ENCODE measurements around the gene SPAG8. TPM values are rescaled to one million over a fixed set of nuclear protein-coding genes. Genes with fewer than 3 reads are reported as not detected.

The SPAG8 gene
- total RNA-seq, 4 donors from 2014 or later, result 0.81 to 2.1 (median 1.4) TPM

DNA sequence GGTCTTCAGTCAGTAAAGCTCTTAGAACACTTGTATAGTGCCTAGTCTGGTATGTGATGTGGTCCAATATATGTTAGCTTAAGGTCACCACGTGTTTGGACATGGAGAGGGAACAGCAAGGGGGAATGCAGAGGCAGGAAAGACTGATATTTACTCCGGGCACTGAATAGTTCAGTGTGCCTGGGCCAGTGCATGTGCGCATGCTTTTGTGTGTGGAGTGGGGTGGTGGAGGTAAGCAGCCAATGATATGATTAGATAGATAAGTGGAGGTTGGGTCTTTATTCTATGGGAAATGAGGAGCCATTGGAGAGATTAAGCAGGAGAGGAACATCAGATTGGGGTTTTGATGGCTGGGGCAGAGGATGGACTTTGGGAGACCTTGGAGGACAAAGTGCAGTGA, 44.1 kb upstream of the SPAG8 start:
- 48 to 65% methylated on average over 2 to 3 of the region's 3 CpGs for WGBS, 2 donors (ENCODE audit: low coverage in 1 of 2)
- TF ChIP-seq POLR2AphosphoS5 (IDR thresholded peaks at IDR 0.05), result no peak
- TF ChIP-seq EP300 (IDR thresholded peaks at IDR 0.05), result no peak
- TF ChIP-seq POLR2A (IDR thresholded peaks at IDR 0.05), result no peak
- TF ChIP-seq, protein P1, sequence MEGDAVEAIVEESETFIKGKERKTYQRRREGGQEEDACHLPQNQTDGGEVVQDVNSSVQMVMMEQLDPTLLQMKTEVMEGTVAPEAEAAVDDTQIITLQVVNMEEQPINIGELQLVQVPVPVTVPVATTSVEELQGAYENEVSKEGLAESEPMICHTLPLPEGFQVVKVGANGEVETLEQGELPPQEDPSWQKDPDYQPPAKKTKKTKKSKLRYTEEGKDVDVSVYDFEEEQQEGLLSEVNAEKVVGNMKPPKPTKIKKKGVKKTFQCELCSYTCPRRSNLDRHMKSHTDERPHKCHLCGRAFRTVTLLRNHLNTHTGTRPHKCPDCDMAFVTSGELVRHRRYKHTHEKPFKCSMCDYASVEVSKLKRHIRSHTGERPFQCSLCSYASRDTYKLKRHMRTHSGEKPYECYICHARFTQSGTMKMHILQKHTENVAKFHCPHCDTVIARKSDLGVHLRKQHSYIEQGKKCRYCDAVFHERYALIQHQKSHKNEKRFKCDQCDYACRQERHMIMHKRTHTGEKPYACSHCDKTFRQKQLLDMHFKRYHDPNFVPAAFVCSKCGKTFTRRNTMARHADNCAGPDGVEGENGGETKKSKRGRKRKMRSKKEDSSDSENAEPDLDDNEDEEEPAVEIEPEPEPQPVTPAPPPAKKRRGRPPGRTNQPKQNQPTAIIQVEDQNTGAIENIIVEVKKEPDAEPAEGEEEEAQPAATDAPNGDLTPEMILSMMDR (IDR thresholded peaks at IDR 0.05), result no peak
- ATAC-seq, result no peak

DNA sequence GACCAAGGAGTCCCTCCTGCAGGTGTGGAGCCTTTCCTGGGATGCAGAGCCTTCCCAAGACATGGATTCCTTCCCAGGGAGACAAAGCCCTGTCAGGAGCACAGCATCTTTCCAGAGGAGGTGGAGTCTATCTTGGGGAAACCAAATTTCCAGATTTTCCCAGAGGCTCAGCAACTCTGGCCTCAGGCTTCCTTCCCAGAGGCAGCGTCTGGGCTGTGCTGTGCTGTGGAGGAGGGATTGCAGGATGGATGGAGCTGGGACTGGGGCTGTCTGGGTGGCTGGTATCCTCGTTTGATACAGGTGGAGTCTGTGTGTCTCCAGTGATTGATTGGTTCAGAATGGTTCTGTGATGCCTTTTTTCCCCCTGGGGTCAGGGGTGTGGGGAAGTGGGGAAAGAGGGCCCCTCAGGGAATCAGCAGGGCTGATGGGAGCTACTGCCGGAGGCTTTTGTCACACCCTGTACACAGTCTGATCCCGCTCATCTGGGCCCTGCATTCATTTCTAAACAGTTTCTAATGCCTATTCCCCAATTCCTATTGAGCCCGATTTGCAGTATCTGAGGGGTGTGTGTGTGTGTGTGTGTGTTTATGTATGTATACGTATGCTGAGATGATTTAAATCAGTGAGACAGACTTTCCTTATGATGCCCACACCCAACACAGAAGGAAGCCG, 42.2 kb upstream of the SPAG8 start:
- H3K36me3 ChIP-seq, result peaks cover 0 to 43% of the 10 kb centered on the region in 2 donors
- H3K27ac ChIP-seq, result no peak overlapping the region
- 63 to 87% methylated on average over 5 to 7 of the region's 7 CpGs for WGBS, 2 donors (ENCODE audit: low coverage in 1 of 2)
- no peaks in the 10 kb centered on the region for H3K9me3 ChIP-seq
- peaks cover 0 to 3% (median 0%) of the 10 kb centered on the region in 3 donors for H3K4me1 ChIP-seq
- no peak overlapping the region for H3K4me3 ChIP-seq
- no peak for ATAC-seq
- TF ChIP-seq POLR2AphosphoS5 (IDR thresholded peaks at IDR 0.05), result no peak
- TF ChIP-seq, protein P1 (IDR thresholded peaks at IDR 0.05), result no peak
- no peak for TF ChIP-seq POLR2A (IDR thresholded peaks at IDR 0.05)
- TF ChIP-seq EP300 (IDR thresholded peaks at IDR 0.05), result no peak
- no peaks in the 10 kb centered on the region for H3K27me3 ChIP-seq

More for the DNA sequence above, 44.1 kb upstream of the SPAG8 start:
- H3K4me1 ChIP-seq, result peaks cover 0 to 15% (median 0%) of the 10 kb centered on the region in 3 donors
- H3K9me3 ChIP-seq, result no peaks in the 10 kb centered on the region
- H3K27me3 ChIP-seq, result no peaks in the 10 kb centered on the region
- no peak overlapping the region for H3K4me3 ChIP-seq
- peaks cover 0 to 43% of the 10 kb centered on the region in 2 donors for H3K36me3 ChIP-seq
- no peak overlapping the region for H3K27ac ChIP-seq

DNA sequence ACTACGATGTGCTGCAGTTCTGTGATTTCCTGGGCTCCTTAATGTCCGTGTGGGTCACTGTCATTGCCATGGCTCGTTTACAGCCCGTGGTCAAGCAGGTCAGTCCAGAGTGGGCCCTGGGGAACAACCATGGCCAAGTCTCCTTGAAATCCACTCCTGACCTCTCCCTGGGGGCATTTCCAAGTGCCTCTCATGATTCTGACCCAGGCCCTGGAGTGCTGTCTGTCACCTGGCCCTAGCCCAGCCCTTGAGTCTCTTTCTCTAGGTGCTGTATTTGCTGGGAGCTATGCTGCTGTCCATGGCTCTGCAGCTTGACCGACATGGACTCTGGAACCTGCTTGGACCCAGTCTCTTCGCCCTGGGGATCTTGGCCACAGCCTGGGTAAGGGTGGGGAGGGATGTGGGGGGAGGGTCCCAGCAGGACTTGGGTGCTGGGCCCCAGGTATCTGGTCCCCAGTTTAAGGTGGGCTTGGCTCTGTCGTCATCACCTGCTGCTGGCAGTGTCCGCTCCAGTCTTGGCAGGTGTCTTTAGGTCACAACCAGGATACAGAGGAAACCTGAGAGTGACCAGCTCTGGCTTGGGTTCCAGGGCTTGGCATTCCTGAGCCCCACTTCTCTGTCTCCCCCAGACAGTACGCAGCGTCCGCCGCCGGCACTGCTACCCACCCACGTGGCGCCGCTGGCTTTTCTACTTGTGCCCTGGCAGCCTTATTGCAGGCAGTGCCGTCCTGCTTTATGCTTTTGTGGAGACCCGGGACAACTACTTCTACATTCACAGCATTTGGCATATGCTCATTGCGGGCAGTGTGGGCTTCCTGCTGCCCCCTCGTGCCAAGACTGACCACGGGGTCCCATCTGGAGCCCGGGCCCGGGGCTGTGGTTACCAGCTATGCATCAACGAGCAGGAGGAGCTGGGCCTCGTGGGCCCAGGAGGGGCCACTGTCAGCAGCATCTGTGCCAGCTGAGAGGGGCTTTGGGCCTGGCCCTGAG, 41.1 kb upstream of the SPAG8 start:
- ATAC-seq, result no peak
- TF ChIP-seq, protein P1 (IDR thresholded peaks at IDR 0.05), result no peak
- TF ChIP-seq EP300 (IDR thresholded peaks at IDR 0.05), result no peak
- no peak for TF ChIP-seq POLR2AphosphoS5 (IDR thresholded peaks at IDR 0.05)
- no peak for TF ChIP-seq POLR2A (IDR thresholded peaks at IDR 0.05)
- no peak overlapping the region for H3K27ac ChIP-seq
- 60 to 86% methylated on average over 2 to 3 of the region's 25 CpGs for WGBS, 2 donors (ENCODE audit: low coverage in 1 of 2)
- no peak overlapping the region for H3K4me3 ChIP-seq
- H3K9me3 ChIP-seq, result no peaks in the 10 kb centered on the region
- no peaks in the 10 kb centered on the region for H3K27me3 ChIP-seq
- H3K36me3 ChIP-seq, result peaks cover 0 to 43% of the 10 kb centered on the region in 2 donors
- H3K4me1 ChIP-seq, result peaks cover 0 to 8% (median 0%) of the 10 kb centered on the region in 3 donors

DNA sequence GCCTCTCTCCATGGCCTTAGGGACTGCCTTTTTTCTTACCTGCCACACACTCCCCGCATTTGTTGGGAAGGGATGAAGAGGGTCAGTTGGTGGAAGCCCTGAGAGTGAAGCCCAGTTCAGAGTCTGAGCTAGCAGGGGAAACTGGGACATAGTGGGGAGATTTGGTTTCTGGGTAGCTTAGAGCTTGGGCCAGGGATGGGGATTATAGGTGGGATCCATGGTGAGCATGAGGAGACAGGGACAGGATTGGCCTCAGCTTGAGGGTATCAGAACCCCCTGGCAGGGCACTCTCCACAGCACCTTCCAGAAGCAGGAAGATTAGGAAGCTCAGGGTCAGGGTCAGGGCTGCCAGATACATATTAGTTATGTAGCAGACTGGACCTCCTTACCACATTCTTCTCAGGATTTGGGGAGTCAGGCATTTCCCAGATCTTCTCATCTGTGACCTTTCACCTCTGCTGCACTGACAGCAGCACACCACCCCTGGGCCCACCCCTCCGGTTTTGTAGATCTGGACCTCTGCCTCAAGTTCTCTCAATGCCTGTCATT, 40.3 kb upstream of the SPAG8 start:
- 83% methylated on average over 1 of the region's 2 CpGs; no CpG with 5 or more reads in 1 of the 2 donors for WGBS, 2 donors (ENCODE audit: low coverage in 1 of 2)
- Histone ChIP-seq H3K4me3 (no peak overlapping the region), H3K27me3 (no peaks in the 10 kb centered on the region), H3K27ac (no peak overlapping the region), H3K36me3 (peaks cover 0 to 49% of the 10 kb centered on the region in 2 donors), H3K9me3 (no peaks in the 10 kb centered on the region), H3K4me1 (peaks cover 2 to 16% (median 4%) of the 10 kb centered on the region in 3 donors)
- no peak for TF ChIP-seq POLR2A (IDR thresholded peaks at IDR 0.05)
- no peak for TF ChIP-seq EP300 (IDR thresholded peaks at IDR 0.05)
- no peak for TF ChIP-seq POLR2AphosphoS5 (IDR thresholded peaks at IDR 0.05)
- TF ChIP-seq, protein P1 (IDR thresholded peaks at IDR 0.05), result no peak
- no peak for ATAC-seq
